Liver (tissue), 9 donors: Measurements from ENCODE around the gene RNF217. TPM values are rescaled to one million over a fixed set of nuclear protein-coding genes. Genes with fewer than 3 reads are reported as not detected.

ENCODE experiments used
- DNase-seq: peaks from one replicate; pipeline ENCODE4 v3.0.0-alpha.2; 2017; ENCODE audit warnings: low spot score
- H3K27ac ChIP-seq, 2 donors: one replicate each; pipeline ENCODE4 v1.7.0; 2013; ENCODE audit warnings: inconsistent platforms in 2 of 2, low read length in 2 of 2, control low read depth in 1 of 2, low read depth in 1 of 2, mild to moderate bottlenecking in 1 of 2
- H3K27me3 ChIP-seq, 4 donors: one replicate each; pipeline versions ENCODE4 v1.6.1 to v1.7.0; 2013; ENCODE audit warnings: low read length in 3 of 4, inconsistent platforms in 1 of 4, mild to moderate bottlenecking in 1 of 4, moderate library complexity in 1 of 4; ENCODE audit not compliant: control insufficient read depth in 4 of 4, insufficient read depth in 4 of 4
- H3K36me3 ChIP-seq, 4 donors: one replicate each; pipeline versions ENCODE4 v1.6.1 to v1.7.0; 2013; ENCODE audit warnings: low read length in 3 of 4, mild to moderate bottlenecking in 3 of 4, low read depth in 1 of 4, moderate library complexity in 1 of 4; ENCODE audit not compliant: control insufficient read depth in 4 of 4, insufficient read depth in 3 of 4
- H3K4me1 ChIP-seq, 4 donors: one replicate each; pipeline versions ENCODE4 v1.6.1 to v1.7.0; 2013; ENCODE audit warnings: low read length in 3 of 4, mild to moderate bottlenecking in 3 of 4, moderate library complexity in 1 of 4; ENCODE audit not compliant: control insufficient read depth in 4 of 4, insufficient read depth in 4 of 4
- H3K4me3 ChIP-seq, 3 donors: one replicate each; pipeline versions ENCODE4 v1.6.1 to v1.7.0; 2013; ENCODE audit warnings: low read length in 3 of 3, control low read depth in 1 of 3, low read depth in 1 of 3, mild to moderate bottlenecking in 1 of 3
- H3K9ac ChIP-seq, 2 donors: one replicate each; pipeline ENCODE4 v1.7.0; 2013; ENCODE audit warnings: low read length in 2 of 2, mild to moderate bottlenecking in 2 of 2, moderate library complexity in 2 of 2, control low read depth in 1 of 2, low read depth in 1 of 2
- H3K9me3 ChIP-seq, 4 donors: one replicate each; pipeline versions ENCODE4 v1.6.1 to v1.7.0; 2013; ENCODE audit warnings: low read length in 3 of 4; ENCODE audit not compliant: control insufficient read depth in 4 of 4
- EGR1 ChIP-seq, 2 donors: IDR thresholded peaks; 2 replicates each; pipeline ENCODE4 v1.6.1; 2016 to 2018; ENCODE audit warnings: antibody characterized with exemption in 2 of 2, low read depth in 2 of 2
- FOXA1 ChIP-seq: IDR thresholded peaks from 2 replicates; pipeline ENCODE4 v1.6.1; 2016; ENCODE audit warnings: antibody characterized with exemption
- FOXA2 ChIP-seq: IDR thresholded peaks from 2 replicates; pipeline ENCODE4 v1.6.1; 2016; ENCODE audit warnings: antibody characterized with exemption
- GABPA ChIP-seq, 2 donors: IDR thresholded peaks in 1 of 2; conservative IDR thresholded peaks in 1 of 2; 2 replicates each; pipeline ENCODE4 v1.6.1; 2016; ENCODE audit warnings: antibody characterized with exemption in 2 of 2, mild to moderate bottlenecking in 1 of 2, moderate library complexity in 1 of 2
- HNF4A ChIP-seq, 2 donors: conservative IDR thresholded peaks; 2 replicates each; pipeline ENCODE4 v1.6.1; 2016; ENCODE audit warnings: antibody characterized with exemption in 2 of 2, mild to moderate bottlenecking in 2 of 2
- HNF4G ChIP-seq: IDR thresholded peaks from 2 replicates; pipeline ENCODE4 v1.6.1; 2016; ENCODE audit warnings: antibody characterized with exemption
- JUND ChIP-seq, 2 donors: IDR thresholded peaks; 2 replicates each; pipeline ENCODE4 v1.6.1; 2016; ENCODE audit warnings: antibody characterized with exemption in 2 of 2
- NR2F2 ChIP-seq: IDR thresholded peaks from 2 replicates; pipeline ENCODE4 v1.6.1; 2016; ENCODE audit warnings: antibody characterized with exemption
- RAD21 ChIP-seq, 2 donors: IDR thresholded peaks; 2 replicates each; pipeline ENCODE4 v1.6.1; 2016; ENCODE audit warnings: antibody characterized with exemption in 2 of 2, mild to moderate bottlenecking in 2 of 2
- RXRA ChIP-seq, 2 donors: IDR thresholded peaks; 2 replicates each; pipeline ENCODE4 v1.6.1; 2017 to 2018; ENCODE audit warnings: antibody characterized with exemption in 2 of 2, mild to moderate bottlenecking in 1 of 2
- SP1 ChIP-seq: IDR thresholded peaks from 2 replicates; pipeline ENCODE4 v1.6.1; 2018; ENCODE audit warnings: antibody characterized with exemption, mild to moderate bottlenecking
- TAF1 ChIP-seq: conservative IDR thresholded peaks from 2 replicates; pipeline ENCODE4 v1.6.1; 2016; ENCODE audit warnings: antibody characterized with exemption, mild to moderate bottlenecking
- YY1 ChIP-seq: IDR thresholded peaks from 2 replicates; pipeline ENCODE4 v1.6.1; 2016; ENCODE audit warnings: antibody characterized with exemption, mild to moderate bottlenecking
- WGBS: extraction: QIAGEN DNeasy Blood & Tissue Kit; methylation state at CpG from one replicate; pipeline ENCODE4 v1.1.7; 2013; 5-methylcytosine and 5-hydroxymethylcytosine counted together
- polyA plus RNA-seq, 2 donors: library from polyadenylated mRNA; stranded (reverse) in 1 of 2; unstranded in 1 of 2; fragments of 200-250 nt in 1 of 2; fragments of >200 nt in 1 of 2; fragmentation: Nextera tagmentation in 1 of 2; extraction: Ambion mirVana in 1 of 2; gene quantifications; one replicate each; pipeline versions ENCODE4 v1.2.1 to v1.2.3, GENCODE V29; 2013 to 2015
- total RNA-seq, 2 donors: library from RNA; depleted of rRNA; stranded (reverse); fragments of >200 nt; gene quantifications; one replicate each; pipeline ENCODE4 v1.2.3, GENCODE V29; 2014
- TF ChIP-seq, protein P1 (sequence below): IDR thresholded peaks from 2 replicates; pipeline ENCODE4 v1.6.1; 2016; ENCODE audit warnings: antibody characterized with exemption, mild to moderate bottlenecking
- TF ChIP-seq, protein P2 (sequence below): IDR thresholded peaks from 2 replicates; pipeline ENCODE4 v1.6.1; 2016; ENCODE audit warnings: antibody characterized with exemption
- TF ChIP-seq, protein P3 (sequence below): IDR thresholded peaks from 2 replicates; pipeline ENCODE4 v1.6.1; 2016; ENCODE audit warnings: antibody characterized with exemption
- TF ChIP-seq, protein P4 (sequence below): fragments of 150-350 bp; IDR thresholded peaks from 2 replicates; pipeline ENCODE4 v1.5.1; 2017; ENCODE audit warnings: improper control_type of control experiment, low read depth, low read length; ENCODE audit not compliant: missing input control
- TF ChIP-seq, protein P5 (sequence below): IDR thresholded peaks from 2 replicates; pipeline ENCODE4 v1.6.1; 2016; ENCODE audit warnings: antibody characterized with exemption
- donor health status: healthy.
- donor health status: healthy.
- donor health status: healthy.
- donor health status: healthy.
- donor health status: healthy.

The RNF217 gene
- total and polyA plus RNA-seq, 4 donors: 2.3 to 18.3 (median 4.1) TPM

DNA sequence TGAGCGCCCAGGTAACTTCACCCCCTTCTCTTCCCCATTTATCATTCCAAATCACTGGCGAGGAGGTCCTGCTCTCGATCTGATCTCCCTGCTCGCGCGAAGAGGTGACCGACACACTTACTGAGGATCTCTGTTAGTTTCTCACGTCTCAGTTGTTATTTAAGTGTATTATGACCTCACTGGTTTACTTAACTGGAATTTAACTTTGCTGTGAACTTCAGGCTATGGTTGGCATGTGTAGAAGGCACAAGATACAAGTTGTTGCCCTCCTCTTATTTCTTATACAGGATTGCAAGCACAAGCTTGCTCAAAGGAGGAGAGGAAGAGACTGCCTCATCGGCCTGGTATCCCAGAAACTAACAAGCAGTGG is 1.2 kb downstream of the RNF217 start:
- peak overlapping the region; percentile 60 to 82 (median 68) for H3K4me3 ChIP-seq
- peaks cover 0 to 7% (median 0%) of the 10 kb centered on the region in 4 donors for H3K36me3 ChIP-seq
- no peaks in the 10 kb centered on the region for H3K27me3 ChIP-seq
- H3K4me1 ChIP-seq: peaks cover 0 to 35% (median 15%) of the 10 kb centered on the region in 4 donors
- peak overlapping the region; percentile 83 for H3K9ac ChIP-seq
- 5% methylated on average over 9 of the region's 9 CpGs for WGBS
- H3K9me3 ChIP-seq: no peaks in the 10 kb centered on the region
- DNase-seq: no peak
- TF ChIP-seq RXRA (IDR thresholded peaks at IDR 0.05) (no peak), HNF4A (conservative IDR thresholded peaks at IDR 0.05) (no peak), HNF4G (no peak), JUND (IDR thresholded peaks at IDR 0.05) (no peak), GABPA (IDR thresholded peaks at IDR 0.05 in 1 of 2, conservative IDR thresholded peaks at IDR 0.05 in 1 of 2) (no peak), RAD21 (IDR thresholded peaks at IDR 0.05) (no peak)
- peak overlapping the region; percentile 85 to 90 for H3K27ac ChIP-seq

DNA sequence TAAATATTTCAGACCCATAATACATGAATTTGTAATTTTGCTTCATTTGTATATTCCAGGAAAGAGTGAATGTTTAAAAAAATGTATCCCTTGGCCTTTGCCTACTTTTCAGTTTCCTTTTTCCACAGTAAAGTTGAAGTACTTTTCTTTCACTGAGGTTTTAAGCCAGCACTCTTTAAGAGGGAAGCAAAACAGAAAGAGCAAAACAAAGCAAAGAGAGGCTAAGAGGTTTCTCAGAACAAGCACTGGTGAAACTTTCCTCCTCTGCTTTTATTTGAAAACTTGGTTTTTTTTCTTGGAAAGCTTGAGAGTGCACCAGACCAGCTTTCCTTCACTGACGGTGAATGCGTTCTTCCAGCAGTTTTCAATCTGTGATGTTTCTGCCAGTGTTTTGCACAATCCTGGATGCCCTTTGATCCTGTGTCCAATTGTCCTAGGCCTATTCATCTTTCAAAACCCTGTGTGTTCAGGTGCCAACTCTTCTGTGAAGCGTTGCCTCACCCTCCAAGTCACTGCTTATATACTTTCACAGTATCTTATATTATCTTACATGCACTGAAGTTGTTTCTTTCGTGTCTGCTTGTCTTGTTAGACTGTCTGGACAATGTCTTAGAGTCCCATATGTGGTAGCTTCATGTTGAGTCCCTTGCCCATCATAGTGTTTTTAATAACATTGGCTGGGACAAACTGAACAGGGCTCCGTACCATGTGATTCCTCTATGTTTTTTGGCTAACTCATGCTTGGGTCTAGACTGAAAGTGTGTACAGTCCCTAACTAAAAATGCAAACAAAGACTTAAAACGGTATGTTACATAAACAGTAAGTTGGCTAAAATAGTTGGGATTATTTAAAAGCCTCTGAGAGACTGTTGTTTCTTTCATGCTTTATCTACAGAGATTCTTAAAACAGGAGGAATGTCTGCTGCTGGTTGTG is 1.9 kb downstream of the RNF217 start:
- H3K27ac ChIP-seq: peak overlapping the region; percentile 85 to 90
- peak overlapping the region; percentile 83 for H3K9ac ChIP-seq
- peaks cover 0 to 7% (median under 1%) of the 10 kb centered on the region in 4 donors for H3K36me3 ChIP-seq
- no peaks in the 10 kb centered on the region for H3K27me3 ChIP-seq
- no peak for TF ChIP-seq GABPA (IDR thresholded peaks at IDR 0.05 in 1 of 2, conservative IDR thresholded peaks at IDR 0.05 in 1 of 2)
- TF ChIP-seq FOXA2: peak; percentile 31
- TF ChIP-seq EGR1 (IDR thresholded peaks at IDR 0.05; ENCODE audit: low read depth in 2 of 2): peak in 1 of 2 donors; percentile 71
- TF ChIP-seq SP1: peak; percentile 89
- TF ChIP-seq NR2F2: peak; percentile 86
- TF ChIP-seq, protein P1, sequence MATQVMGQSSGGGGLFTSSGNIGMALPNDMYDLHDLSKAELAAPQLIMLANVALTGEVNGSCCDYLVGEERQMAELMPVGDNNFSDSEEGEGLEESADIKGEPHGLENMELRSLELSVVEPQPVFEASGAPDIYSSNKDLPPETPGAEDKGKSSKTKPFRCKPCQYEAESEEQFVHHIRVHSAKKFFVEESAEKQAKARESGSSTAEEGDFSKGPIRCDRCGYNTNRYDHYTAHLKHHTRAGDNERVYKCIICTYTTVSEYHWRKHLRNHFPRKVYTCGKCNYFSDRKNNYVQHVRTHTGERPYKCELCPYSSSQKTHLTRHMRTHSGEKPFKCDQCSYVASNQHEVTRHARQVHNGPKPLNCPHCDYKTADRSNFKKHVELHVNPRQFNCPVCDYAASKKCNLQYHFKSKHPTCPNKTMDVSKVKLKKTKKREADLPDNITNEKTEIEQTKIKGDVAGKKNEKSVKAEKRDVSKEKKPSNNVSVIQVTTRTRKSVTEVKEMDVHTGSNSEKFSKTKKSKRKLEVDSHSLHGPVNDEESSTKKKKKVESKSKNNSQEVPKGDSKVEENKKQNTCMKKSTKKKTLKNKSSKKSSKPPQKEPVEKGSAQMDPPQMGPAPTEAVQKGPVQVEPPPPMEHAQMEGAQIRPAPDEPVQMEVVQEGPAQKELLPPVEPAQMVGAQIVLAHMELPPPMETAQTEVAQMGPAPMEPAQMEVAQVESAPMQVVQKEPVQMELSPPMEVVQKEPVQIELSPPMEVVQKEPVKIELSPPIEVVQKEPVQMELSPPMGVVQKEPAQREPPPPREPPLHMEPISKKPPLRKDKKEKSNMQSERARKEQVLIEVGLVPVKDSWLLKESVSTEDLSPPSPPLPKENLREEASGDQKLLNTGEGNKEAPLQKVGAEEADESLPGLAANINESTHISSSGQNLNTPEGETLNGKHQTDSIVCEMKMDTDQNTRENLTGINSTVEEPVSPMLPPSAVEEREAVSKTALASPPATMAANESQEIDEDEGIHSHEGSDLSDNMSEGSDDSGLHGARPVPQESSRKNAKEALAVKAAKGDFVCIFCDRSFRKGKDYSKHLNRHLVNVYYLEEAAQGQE: peak; percentile 78
- TF ChIP-seq RXRA (IDR thresholded peaks at IDR 0.05): peak; percentile 70 to 84
- peak; percentile 98 for TF ChIP-seq HNF4G
- TF ChIP-seq HNF4A (conservative IDR thresholded peaks at IDR 0.05): peak; percentile 100
- TF ChIP-seq, protein P2, sequence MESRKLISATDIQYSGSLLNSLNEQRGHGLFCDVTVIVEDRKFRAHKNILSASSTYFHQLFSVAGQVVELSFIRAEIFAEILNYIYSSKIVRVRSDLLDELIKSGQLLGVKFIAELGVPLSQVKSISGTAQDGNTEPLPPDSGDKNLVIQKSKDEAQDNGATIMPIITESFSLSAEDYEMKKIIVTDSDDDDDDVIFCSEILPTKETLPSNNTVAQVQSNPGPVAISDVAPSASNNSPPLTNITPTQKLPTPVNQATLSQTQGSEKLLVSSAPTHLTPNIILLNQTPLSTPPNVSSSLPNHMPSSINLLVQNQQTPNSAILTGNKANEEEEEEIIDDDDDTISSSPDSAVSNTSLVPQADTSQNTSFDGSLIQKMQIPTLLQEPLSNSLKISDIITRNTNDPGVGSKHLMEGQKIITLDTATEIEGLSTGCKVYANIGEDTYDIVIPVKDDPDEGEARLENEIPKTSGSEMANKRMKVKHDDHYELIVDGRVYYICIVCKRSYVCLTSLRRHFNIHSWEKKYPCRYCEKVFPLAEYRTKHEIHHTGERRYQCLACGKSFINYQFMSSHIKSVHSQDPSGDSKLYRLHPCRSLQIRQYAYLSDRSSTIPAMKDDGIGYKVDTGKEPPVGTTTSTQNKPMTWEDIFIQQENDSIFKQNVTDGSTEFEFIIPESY: peak; percentile 87
- TF ChIP-seq, protein P3, sequence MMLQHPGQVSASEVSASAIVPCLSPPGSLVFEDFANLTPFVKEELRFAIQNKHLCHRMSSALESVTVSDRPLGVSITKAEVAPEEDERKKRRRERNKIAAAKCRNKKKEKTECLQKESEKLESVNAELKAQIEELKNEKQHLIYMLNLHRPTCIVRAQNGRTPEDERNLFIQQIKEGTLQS: peak; percentile 90
- TF ChIP-seq YY1: peak; percentile 77
- TF ChIP-seq, protein P4, sequence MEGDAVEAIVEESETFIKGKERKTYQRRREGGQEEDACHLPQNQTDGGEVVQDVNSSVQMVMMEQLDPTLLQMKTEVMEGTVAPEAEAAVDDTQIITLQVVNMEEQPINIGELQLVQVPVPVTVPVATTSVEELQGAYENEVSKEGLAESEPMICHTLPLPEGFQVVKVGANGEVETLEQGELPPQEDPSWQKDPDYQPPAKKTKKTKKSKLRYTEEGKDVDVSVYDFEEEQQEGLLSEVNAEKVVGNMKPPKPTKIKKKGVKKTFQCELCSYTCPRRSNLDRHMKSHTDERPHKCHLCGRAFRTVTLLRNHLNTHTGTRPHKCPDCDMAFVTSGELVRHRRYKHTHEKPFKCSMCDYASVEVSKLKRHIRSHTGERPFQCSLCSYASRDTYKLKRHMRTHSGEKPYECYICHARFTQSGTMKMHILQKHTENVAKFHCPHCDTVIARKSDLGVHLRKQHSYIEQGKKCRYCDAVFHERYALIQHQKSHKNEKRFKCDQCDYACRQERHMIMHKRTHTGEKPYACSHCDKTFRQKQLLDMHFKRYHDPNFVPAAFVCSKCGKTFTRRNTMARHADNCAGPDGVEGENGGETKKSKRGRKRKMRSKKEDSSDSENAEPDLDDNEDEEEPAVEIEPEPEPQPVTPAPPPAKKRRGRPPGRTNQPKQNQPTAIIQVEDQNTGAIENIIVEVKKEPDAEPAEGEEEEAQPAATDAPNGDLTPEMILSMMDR: no peak
- TF ChIP-seq JUND (IDR thresholded peaks at IDR 0.05): peak; percentile 71 to 89
- peak; percentile 95 for TF ChIP-seq TAF1
- no peak for TF ChIP-seq FOXA1
- peak; percentile 55 to 57 for TF ChIP-seq RAD21 (IDR thresholded peaks at IDR 0.05)
- TF ChIP-seq, protein P5, sequence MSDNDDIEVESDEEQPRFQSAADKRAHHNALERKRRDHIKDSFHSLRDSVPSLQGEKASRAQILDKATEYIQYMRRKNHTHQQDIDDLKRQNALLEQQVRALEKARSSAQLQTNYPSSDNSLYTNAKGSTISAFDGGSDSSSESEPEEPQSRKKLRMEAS: peak; percentile 84
- 14% methylated on average over 6 of the region's 6 CpGs for WGBS
- peak overlapping the region; percentile 60 to 82 (median 68) for H3K4me3 ChIP-seq
- peaks cover 0 to 35% (median 15%) of the 10 kb centered on the region in 4 donors for H3K4me1 ChIP-seq
- H3K9me3 ChIP-seq: no peaks in the 10 kb centered on the region
- no peak for DNase-seq
